Hematopoietic multipotent progenitor cell (in vitro differentiated cells): ENCODE results near the gene XAGE2. TPM values are rescaled to one million over a fixed set of nuclear protein-coding genes. Genes with fewer than 3 reads are reported as not detected.
"Not testable (repeated sequence)": the region's sequence is repeated elsewhere in the genome, so short reads cannot be mapped to it uniquely, and the experiment has no call there.

Experiments
- DNase-seq, 3 donors: peaks; one replicate each; pipeline ENCODE4 v3.0.0-alpha.2; 2011 to 2015; ENCODE audit warnings: low read depth in 2 of 3, low spot score in 2 of 3
- total RNA-seq: library from RNA; depleted of rRNA; stranded (reverse); fragments of >200 nt; gene quantifications from one replicate; pipeline ENCODE4 v1.2.3, GENCODE V29; 2012

Gene XAGE2, protein sequence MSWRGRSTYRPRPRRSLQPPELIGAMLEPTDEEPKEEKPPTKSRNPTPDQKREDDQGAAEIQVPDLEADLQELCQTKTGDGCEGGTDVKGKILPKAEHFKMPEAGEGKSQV
- total RNA-seq, result not detected

GRCh38 chrX:52368368-52369055, at the start of gene XAGE2:
TSS of gene XAGE2 (plus strand) at chrX:52369021. CDS start at chrX:52370015, 994 bp downstream.
- no peak for DNase-seq

GRCh38 chrX:52337410-52337809, 31.4 kb upstream of the XAGE2 start:
- no peak for DNase-seq

DNA sequence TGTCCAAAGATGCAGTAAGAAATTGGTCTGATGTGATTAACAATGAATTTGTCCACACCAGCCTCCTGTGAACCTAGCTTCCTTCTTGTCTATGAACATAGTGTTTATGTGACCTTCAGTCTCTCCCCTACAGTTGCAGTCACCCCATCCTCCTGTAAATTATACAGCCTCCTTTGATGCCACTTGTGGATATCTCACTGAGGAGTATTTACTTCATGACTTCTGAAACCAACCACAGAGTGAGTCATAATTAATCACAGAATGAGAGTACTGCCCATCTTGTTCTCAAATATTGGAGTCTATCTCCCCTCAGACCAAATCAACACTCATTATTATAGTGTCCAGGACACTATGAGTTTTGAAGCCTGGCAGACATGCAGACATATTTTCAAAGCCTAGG, 27.3 kb upstream of the XAGE2 start:
- no peak for DNase-seq

DNA sequence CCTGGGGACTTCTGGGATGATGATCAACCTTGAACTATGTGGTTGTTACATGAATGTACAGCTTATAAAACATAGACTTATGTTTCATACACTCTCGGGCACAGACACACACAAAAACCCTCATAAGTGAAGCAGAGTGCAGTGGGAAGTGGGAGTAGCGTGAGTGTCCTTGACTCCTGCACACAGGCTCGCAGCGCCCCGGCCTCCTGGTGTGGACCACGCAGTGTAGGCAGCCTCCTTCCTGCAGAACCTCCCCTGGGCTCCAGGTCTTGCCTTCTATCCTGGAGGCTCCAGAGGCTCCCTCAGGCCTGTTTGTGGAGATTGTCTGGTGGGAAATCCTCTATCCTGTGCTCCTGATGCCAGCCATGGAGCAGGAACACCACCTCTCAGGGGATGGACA, 25.7 kb upstream of the XAGE2 start:
- not testable (repeated sequence) for DNase-seq

DNA sequence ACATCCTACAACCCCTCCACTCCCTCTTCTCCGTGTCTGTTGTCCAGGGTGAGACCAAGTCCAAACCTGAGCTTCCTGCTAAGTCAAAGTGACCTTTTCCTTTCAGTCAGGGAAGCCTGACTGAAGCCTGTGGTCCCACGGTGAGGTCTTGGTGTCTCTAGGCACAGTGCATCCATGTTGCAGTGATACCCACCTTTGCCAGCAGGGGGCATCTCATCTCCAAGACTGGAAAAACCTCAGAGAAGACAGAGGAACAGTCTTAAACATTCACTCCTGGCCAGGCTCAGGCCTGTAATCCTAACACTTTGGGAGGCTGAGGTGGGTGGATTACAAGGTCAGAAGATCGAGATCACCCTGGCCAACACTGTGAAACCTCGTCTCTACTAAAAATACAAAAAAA, 23.4 kb upstream of the XAGE2 start:
- peak in 2 of 3 donors; percentile 37 to 77 for DNase-seq

DNA sequence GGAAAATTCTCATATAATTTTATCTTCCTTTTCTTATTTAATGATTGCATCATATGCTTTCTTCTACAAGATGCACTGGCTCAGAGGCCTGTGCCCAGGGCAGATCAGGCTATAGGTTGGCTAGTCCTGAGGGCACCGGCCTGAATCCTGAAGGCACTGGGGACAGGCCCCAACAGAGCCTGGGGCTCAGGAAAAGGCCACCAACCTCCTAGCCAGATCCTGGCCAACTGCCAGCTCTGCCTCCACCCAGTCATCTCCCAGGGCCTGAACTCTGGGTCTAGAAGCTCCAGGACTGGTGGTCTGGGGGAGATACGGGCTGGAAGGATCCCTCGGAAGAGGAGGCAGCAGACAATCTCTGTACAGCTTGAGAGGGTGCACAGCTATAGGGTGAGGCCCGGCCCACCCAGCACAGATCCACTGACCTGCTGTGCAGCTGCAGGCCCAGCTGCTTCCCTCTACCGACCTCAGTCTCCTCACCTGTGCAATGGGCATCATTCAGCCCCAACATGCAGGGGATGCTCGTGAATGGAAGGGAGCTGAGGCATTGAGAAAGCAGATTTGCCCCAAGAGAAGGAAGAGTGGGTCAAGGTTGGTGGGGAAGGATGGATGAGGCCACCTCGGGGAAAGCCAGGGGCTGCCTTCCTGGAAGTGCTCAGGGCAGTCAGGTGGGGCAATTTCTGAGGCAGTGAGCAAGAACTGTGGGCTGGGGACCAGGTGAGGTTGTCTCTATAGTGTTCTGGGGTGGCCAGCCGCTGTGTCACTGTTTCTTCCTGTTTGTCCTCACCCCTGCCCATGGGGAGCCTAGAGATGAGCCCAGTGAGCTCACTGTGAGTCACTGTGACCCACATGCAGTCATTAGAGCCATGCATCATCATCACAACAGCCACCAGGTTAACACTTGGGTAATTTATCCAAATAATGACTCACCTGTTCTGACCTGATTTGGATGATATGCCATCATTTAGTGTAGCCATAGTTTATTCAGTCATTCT, 22.4 kb upstream of the XAGE2 start:
- DNase-seq, result no peak

DNA sequence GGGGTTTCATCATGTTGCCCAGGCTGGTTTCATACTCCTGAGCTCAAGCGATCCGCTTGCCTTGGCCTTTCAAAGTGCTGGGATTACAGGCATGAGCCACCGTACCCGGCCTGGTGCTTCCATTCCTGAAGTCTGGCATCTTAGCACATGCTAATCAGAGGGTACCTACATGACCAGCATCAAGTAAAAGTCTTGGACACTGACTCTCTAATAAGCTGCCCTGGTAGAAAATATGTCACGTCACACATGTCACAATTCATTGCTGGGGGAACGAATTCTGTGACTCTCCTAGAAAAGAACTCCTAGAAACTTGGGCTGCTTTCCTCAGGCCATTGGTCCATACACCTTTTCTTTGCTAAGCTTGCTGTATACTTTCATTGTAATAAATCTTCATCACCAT, 19.1 kb upstream of the XAGE2 start:
- no peak for DNase-seq

DNA sequence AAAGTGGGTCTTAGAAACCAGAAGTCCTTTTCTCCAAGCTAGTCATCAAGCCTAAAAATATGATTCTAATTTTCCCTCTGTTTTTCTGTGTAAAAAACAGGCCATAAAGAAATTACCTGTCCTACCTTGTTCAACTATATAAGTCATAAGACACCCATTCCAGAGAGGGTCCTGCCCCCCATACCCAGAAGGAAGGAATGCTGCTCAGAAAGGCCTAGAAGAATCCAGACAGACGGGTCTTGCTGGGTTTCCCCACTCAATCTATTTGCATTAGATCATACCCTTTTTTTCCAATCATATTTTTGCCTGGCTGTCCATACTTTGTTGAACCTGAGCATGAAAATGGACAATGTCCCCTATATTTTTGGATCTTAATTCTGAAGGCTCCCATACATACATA, 16.3 kb upstream of the XAGE2 start:
- DNase-seq, result no peak

DNA sequence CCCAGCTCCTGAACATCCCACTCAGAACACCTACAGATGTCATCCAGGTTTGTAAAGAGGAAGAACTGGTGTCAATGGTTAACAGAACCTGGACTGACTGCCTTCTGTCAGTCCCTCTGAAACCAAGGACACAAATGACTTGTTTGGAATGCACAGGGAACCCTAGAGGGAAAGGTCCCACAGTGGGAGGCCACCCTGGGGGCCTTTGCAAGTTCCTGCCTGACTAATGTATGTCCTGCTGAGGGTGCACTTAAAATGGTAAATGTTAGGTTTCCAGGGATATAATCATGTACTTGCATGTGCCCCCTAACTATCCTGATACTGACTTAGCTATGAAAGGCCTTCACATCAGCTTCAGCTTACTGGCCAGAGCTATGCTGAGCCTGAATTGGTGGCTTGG, 15.0 kb upstream of the XAGE2 start:
- DNase-seq, result no peak

GRCh38 chrX:52355108-52355507, 13.7 kb upstream of the XAGE2 start:
- DNase-seq, result no peak

DNA sequence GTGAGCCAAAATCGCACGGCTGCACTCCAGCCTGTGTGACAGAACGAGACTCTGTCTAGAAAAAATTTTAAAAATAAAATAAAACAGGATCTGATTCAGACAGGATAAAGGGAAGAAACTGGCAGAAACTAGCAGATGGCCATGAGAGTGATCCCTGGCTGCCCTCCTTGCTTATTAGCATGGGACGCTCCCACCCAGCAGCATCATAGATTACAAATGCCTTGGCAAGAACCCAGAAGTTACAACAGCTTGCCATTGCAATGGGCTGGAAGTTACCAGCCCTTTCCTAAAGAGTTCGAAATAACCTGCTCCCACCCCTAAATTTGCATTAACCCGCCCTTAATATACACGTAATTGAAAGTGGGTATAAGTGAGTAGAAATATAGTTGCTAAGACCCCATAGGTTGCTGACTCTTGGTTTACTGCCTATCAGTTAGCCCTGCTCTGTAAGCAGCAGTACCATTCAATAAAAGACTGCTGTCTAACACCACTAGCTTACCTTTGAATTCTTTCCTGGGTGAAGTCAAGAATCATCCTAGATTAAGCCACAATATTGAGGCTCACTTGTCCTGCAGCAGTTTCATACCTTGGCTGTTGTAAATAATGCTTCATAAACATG, 9.1 kb upstream of the XAGE2 start:
- no peak for DNase-seq

DNA sequence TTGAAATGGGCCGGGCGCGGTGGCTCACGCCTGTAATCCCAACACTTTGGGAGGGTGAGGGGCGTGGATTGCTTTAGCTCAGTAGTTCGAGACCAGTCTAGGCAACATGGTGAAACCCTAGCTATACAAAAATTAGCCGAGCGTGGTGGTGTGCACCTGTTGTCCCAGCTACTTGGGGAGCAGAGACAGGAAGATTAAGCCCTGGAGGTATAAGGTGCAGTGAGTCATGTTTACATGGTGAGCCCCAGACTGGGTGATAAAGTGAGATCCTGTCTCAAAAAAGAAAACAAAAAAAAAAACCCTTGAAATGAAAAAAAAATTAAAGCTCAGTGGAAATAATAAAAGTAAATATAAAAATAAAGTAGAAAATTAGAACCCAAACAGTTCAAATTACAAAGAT, 6.9 kb upstream of the XAGE2 start:
- no peak for DNase-seq

DNA sequence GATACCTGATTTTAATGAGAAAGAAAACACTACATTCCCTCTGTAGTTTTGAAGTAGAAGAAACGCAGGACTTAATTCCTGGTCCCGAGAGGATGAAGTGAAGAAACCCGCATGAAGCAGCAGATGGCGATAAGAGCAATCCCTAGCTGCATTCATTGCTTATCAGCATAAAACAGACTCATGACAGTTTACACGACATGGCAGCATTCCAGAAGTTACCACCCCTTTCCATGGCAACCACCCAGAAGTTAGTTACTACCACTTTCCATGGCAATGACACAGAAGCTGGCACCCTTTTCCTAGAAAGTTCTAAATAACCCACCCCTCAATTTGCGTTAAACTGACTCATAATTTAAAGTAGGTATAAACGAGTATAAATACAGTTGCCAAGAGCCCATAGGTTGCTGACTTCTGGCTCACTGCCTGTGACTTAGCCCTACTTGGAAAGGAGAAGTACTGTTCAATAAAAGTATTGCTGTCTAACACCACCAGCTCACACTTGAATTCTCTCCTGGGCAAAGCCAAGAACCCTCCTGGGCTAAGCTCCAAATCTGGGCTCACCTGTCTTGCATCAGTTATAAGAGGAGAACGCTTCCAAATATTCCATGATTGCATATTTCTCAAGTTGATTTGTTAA, 5.5 kb upstream of the XAGE2 start:
- peak in 2 of 3 donors; percentile 78 to 90 for DNase-seq

GRCh38 chrX:52378870-52379269, 10.0 kb downstream of the XAGE2 start:
- no peak for DNase-seq

DNA sequence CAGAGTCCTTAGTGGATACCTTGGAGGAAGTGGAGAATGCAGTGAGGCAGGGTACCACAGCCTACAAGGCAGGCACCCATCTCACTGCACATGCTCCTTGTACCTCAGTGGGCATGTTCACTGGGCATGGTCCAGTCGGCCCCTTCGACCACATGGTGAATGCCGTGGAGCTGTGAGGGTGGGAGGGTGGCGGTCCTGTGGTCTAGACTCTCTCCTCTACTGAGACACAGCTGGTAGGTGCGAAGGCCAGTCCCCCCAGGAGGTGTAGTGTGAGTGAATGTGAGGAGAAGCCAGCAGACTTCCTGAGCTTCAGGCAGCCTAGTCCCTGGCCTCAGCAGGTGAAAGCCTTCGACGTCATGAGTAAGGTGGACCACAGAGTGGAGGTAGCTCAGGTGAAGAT, 12.2 kb downstream of the XAGE2 start:
- no peak for DNase-seq

- DNase-seq, result no peak
Measured at GRCh38 chrX:52410439-52411394, 41.9 kb downstream of the XAGE2 start.

- DNase-seq, result no peak
Measured at GRCh38 chrX:52415304-52415703, 46.5 kb downstream of the XAGE2 start.

DNA sequence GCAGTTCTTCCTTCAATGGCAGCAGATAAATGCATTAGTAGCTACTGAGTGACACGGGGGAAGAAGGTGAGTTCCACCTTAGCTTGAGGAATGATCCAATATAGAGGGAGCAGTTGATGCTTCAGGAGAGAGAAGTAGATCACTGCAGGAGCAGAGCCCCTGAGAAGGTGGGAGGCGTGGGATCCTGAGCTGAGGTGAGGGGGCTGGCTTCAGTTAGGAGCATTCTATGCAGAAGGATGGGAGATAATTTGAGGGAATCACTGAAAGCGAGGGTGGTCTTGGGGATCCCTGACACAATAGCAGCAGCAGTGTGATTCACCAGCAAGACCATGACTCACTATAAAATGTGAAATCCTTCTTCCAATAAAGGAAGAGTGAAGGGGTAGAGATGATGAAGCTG, 48.0 kb downstream of the XAGE2 start:
- DNase-seq, result no peak

DNA sequence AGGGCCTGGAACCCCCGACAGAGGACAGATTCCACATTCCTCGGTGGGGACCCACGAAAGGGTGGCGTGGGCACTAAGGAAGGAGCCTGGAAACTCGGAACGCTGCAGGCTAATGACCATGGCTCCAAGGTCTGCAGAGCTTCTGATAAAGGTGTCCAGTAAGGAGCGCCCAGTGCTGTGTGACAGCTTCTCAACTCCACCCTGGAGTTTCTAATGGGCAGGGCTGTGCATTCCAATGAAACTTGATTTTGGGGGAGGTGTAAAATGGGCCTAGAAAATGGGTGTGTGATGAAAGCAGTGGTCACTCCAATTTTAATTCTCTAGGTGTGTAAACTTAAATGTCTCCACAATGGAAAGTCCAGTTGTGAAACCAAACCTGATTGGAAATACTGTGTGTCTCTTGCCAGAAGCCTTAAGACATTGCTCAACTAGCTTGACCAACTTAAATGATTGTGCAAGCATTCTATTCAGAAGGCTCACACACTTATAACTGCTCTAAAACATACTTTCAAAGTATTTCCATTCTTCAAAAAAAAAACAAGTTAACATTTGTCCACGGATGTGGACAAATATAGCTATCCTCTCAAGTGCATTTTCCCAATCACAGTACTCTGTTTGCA, 52.1 kb downstream of the XAGE2 start:
- no peak for DNase-seq
